IMR-90 (cell line): ENCODE results near the gene UBE3A. TPM values are rescaled to one million over a fixed set of nuclear protein-coding genes. Genes with fewer than 3 reads are reported as not detected.

Experiments
- ATAC-seq: fragments of 200-7000 bp; cut with Tn5 transposase; 2 replicates; pipeline ENCODE4 v1.9.1; 2020; ENCODE audit warnings: low read depth, mild to moderate bottlenecking, moderate library complexity
- BruUV-seq: library from RNA; stranded (reverse); fragments of 400-500 nt; replicated peaks from 2 replicates; lab custom pipeline; 2021; lab: Mats Ljungman, UMichigan
- CTCF ChIA-PET: fragments of 300-600 bp; formaldehyde crosslinking; extraction: SDS; loops from one replicate; lab custom pipeline; 2021; ENCODE audit warnings: antibody characterized with exemption; lab: Yijun Ruan, JAX
- POLR2A ChIA-PET: fragments of 300-600 bp; sonication (Branson Sonifier 250); formaldehyde crosslinking; loops from one replicate; lab custom pipeline; 2022; ENCODE audit warnings: antibody characterized with exemption; ENCODE audit not compliant: unreplicated experiment; lab: Charles Lee
- DNase-seq: peaks from one replicate; pipeline ENCODE4 v3.0.0; 2013
- H2AFZ ChIP-seq: replicated peaks from 2 replicates; pipeline ENCODE3; 2013; ENCODE audit warnings: low read length, mild to moderate bottlenecking; ENCODE audit not compliant: poor library complexity
- H2AK5ac ChIP-seq: 2 replicates; pipeline ENCODE4 v1.6.1; 2013; ENCODE audit warnings: low read depth, low read length, inconsistent platforms
- H2AK9ac ChIP-seq: replicated peaks from 2 replicates; pipeline ENCODE3; 2013; ENCODE audit warnings: mild to moderate bottlenecking, low read depth, low read length, moderate library complexity; ENCODE audit not compliant: poor library complexity
- H2BK120ac ChIP-seq: 2 replicates; pipeline ENCODE4 v1.6.1; 2013; ENCODE audit warnings: low read depth, low read length, inconsistent platforms
- H2BK15ac ChIP-seq: 3 replicates; pipeline ENCODE4 v1.6.1; 2013; ENCODE audit warnings: low read depth, low read length, inconsistent platforms
- H2BK20ac ChIP-seq: 2 replicates; pipeline ENCODE4 v1.6.1; 2013; ENCODE audit warnings: low read depth, mild to moderate bottlenecking, inconsistent platforms, low read length, moderate library complexity
- H2BK5ac ChIP-seq: 2 replicates; pipeline ENCODE4 v1.6.1; 2013; ENCODE audit warnings: mild to moderate bottlenecking, low read depth, low read length, inconsistent platforms; ENCODE audit not compliant: poor library complexity, severe bottlenecking
- H3K14ac ChIP-seq: replicated peaks from 2 replicates; pipeline ENCODE4 v1.6.1; 2013; ENCODE audit warnings: low read depth, low read length, inconsistent platforms
- H3K18ac ChIP-seq: 2 replicates; pipeline ENCODE4 v1.6.1; 2013; ENCODE audit warnings: low read depth, low read length, control low read depth
- H3K23ac ChIP-seq: 2 replicates; pipeline ENCODE4 v1.6.1; 2013; ENCODE audit warnings: low read depth, low read length, inconsistent platforms
- H3K27ac ChIP-seq: 2 replicates; pipeline ENCODE4 v1.5.1; 2013; ENCODE audit warnings: mild to moderate bottlenecking, control low read depth, low read length; ENCODE audit not compliant: insufficient read depth
- H3K27me3 ChIP-seq: 2 replicates; pipeline ENCODE4 v1.6.1; 2013; ENCODE audit warnings: low read length; ENCODE audit not compliant: control insufficient read depth, insufficient read depth
- H3K36me3 ChIP-seq: 2 replicates; pipeline ENCODE4 v1.6.1; 2013; ENCODE audit warnings: low read length, mixed read lengths; ENCODE audit not compliant: control insufficient read depth, insufficient read depth
- H3K4ac ChIP-seq: 2 replicates; pipeline ENCODE4 v1.6.1; 2013; ENCODE audit warnings: low read depth, low read length, inconsistent platforms
- H3K4me1 ChIP-seq: 2 replicates; pipeline ENCODE4 v1.6.1; 2013; ENCODE audit warnings: low read length, mixed read lengths; ENCODE audit not compliant: control insufficient read depth, insufficient read depth
- H3K4me2 ChIP-seq: 2 replicates; pipeline ENCODE4 v1.6.1; 2013; ENCODE audit warnings: low read depth, mild to moderate bottlenecking, control low read depth, low read length, moderate library complexity
- H3K4me3 ChIP-seq: 2 replicates; pipeline ENCODE4 v1.5.1; 2013; ENCODE audit warnings: low read depth, mild to moderate bottlenecking, control low read depth, low read length, moderate library complexity; ENCODE audit not compliant: insufficient read depth
- H3K56ac ChIP-seq: 2 replicates; pipeline ENCODE4 v1.6.1; 2013; ENCODE audit warnings: low read length, inconsistent platforms; ENCODE audit not compliant: insufficient read depth; ENCODE audit errors: extremely low read depth
- H3K79me1 ChIP-seq, 2 experiments: 2 replicates each; pipeline ENCODE4 v1.6.1; 2013; ENCODE audit warnings: low read length in 2 of 2, inconsistent platforms in 1 of 2, low read depth in 1 of 2
- H3K9ac ChIP-seq: 2 replicates; pipeline ENCODE4 v1.6.1; 2013; ENCODE audit warnings: low read depth, low read length, control low read depth
- H3K9me1 ChIP-seq: 2 replicates; pipeline ENCODE4 v1.6.1; 2013; ENCODE audit warnings: low read length, inconsistent platforms; ENCODE audit not compliant: insufficient read depth
- H3K9me3 ChIP-seq: 2 replicates; pipeline ENCODE4 v1.6.1; 2013; ENCODE audit warnings: low read length; ENCODE audit not compliant: control insufficient read depth, insufficient read depth
- H4K20me1 ChIP-seq: 2 replicates; pipeline ENCODE4 v1.6.1; 2013; ENCODE audit warnings: low read length, inconsistent platforms; ENCODE audit not compliant: insufficient read depth
- H4K5ac ChIP-seq: 2 replicates; pipeline ENCODE4 v1.6.1; 2013; ENCODE audit warnings: mild to moderate bottlenecking, low read depth, low read length, control low read depth
- H4K8ac ChIP-seq, 2 experiments: 2 replicates each; pipeline ENCODE4 v1.6.1; 2013; ENCODE audit warnings: low read depth in 2 of 2, low read length in 2 of 2, control low read depth in 1 of 2, inconsistent platforms in 1 of 2
- H4K91ac ChIP-seq: 2 replicates; pipeline ENCODE4 v1.6.1; 2013; ENCODE audit warnings: low read depth, low read length, inconsistent platforms; ENCODE audit not compliant: insufficient read depth
- BHLHE40 ChIP-seq: fragments of 150-350 bp; IDR thresholded peaks from 2 replicates; pipeline ENCODE4 v1.6.1; 2016; ENCODE audit warnings: mild to moderate bottlenecking, low read depth, low read length
- CEBPB ChIP-seq: IDR thresholded peaks from 2 replicates; pipeline ENCODE4 v1.6.1; 2012; ENCODE audit warnings: low read depth, low read length, improper control_type of control experiment
- CHD1 ChIP-seq: IDR thresholded peaks from 2 replicates; pipeline ENCODE4 v1.6.1; 2012; ENCODE audit warnings: low read depth, low read length, improper control_type of control experiment
- CTCF ChIP-seq: conservative IDR thresholded peaks from 2 replicates; pipeline ENCODE4 v1.5.1; 2012; ENCODE audit warnings: mild to moderate bottlenecking, low read depth, low read length, improper control_type of control experiment
- ELK1 ChIP-seq: fragments of 150-350 bp; IDR thresholded peaks from 2 replicates; pipeline ENCODE4 v1.6.1; 2016; ENCODE audit warnings: low read depth, mild to moderate bottlenecking, low read length, moderate library complexity, borderline replicate concordance
- FOS ChIP-seq: fragments of 150-350 bp; IDR thresholded peaks from 2 replicates; pipeline ENCODE4 v1.6.1; 2016; ENCODE audit warnings: low read depth, low read length
- MAFK ChIP-seq: IDR thresholded peaks from 2 replicates; pipeline ENCODE4 v1.6.1; 2012; ENCODE audit warnings: low read depth, low read length, improper control_type of control experiment
- MAZ ChIP-seq: IDR thresholded peaks from 2 replicates; pipeline ENCODE4 v1.6.1; 2012; ENCODE audit warnings: low read depth, mild to moderate bottlenecking, low read length, improper control_type of control experiment, moderate library complexity, borderline replicate concordance
- MXI1 ChIP-seq: IDR thresholded peaks from 2 replicates; pipeline ENCODE4 v1.6.1; 2012; ENCODE audit warnings: low read depth, mild to moderate bottlenecking, low read length, moderate library complexity, borderline replicate concordance
- NFE2L2 ChIP-seq: fragments of 150-350 bp; IDR thresholded peaks from 2 replicates; pipeline ENCODE4 v1.6.1; 2016; ENCODE audit warnings: low read depth, mild to moderate bottlenecking, low read length
- POLR2A ChIP-seq: IDR thresholded peaks from 2 replicates; pipeline ENCODE4 v1.6.1; 2012; ENCODE audit warnings: mild to moderate bottlenecking, low read depth, low read length
- RAD21 ChIP-seq: IDR thresholded peaks from 2 replicates; pipeline ENCODE4 v1.6.1; 2012; ENCODE audit warnings: low read length, improper control_type of control experiment
- RCOR1 ChIP-seq: IDR thresholded peaks from 2 replicates; pipeline ENCODE4 v1.6.1; 2012; ENCODE audit warnings: mild to moderate bottlenecking, low read length, improper control_type of control experiment; ENCODE audit not compliant: insufficient replicate concordance
- RFX5 ChIP-seq: IDR thresholded peaks from 2 replicates; pipeline ENCODE4 v1.8.0; 2012; ENCODE audit warnings: low read depth, mild to moderate bottlenecking, low read length, moderate library complexity
- SMC3 ChIP-seq: fragments of 150-350 bp; IDR thresholded peaks from 2 replicates; pipeline ENCODE4 v1.6.1; 2016; ENCODE audit warnings: low read depth, mild to moderate bottlenecking, antibody characterized with exemption, low read length, moderate library complexity
- USF2 ChIP-seq: fragments of 150-350 bp; IDR thresholded peaks from 2 replicates; pipeline ENCODE4 v1.6.1; 2017; ENCODE audit warnings: mild to moderate bottlenecking, antibody characterized with exemption, low read length, low read depth
- WGBS, 2 experiments: methylation state at CpG; one replicate each; pipeline versions ENCODE4 v1.1.5 to v1.1.7; 2013; ENCODE audit warnings: missing lambda C conversion rate in 2 of 2; ENCODE audit not compliant: insufficient read length in 1 of 2; ENCODE audit errors: extremely low coverage in 2 of 2; 5-methylcytosine and 5-hydroxymethylcytosine counted together
- dilution Hi-C: fragments of 300-500 bp; cut with HindIII; formaldehyde crosslinking; loops from one replicate; pipeline ENCODE4 v1.14.3; 2018; ENCODE audit warnings: low sequenced_read_pairs; ENCODE audit not compliant: unreplicated experiment
- in situ Hi-C: fragments of 300-500 bp; cut with MboI; formaldehyde crosslinking; loops from 3 replicates; pipeline ENCODE4 v1.14.3; 2019; ENCODE audit warnings: low sequenced_read_pairs, inconsistent platforms, mixed read lengths
- intact Hi-C: fragments of 100-400 bp; cut with micrococcal nuclease; formaldehyde crosslinking; loops from 2 replicates; pipeline ENCODE4 v1.10.0; 2022
- polyA plus RNA-seq, 3 experiments: library from polyadenylated mRNA; depleted of rRNA; stranded (reverse); fragments of >200 nt; gene quantifications; 2 replicates each; pipeline ENCODE4 v1.2.3, GENCODE V29; 2012; ENCODE audit warnings: low replicate concordance in 1 of 3
- total RNA-seq: library from RNA; depleted of rRNA; stranded (reverse); fragments of >200 nt; gene quantifications from 2 replicates; pipeline ENCODE4 v1.2.3, GENCODE V29; 2012

Gene UBE3A
- total and polyA plus RNA-seq, 2 of the 4 experiments (the other 2 are of a cell fraction) = 19.3 to 53.2 TPM

- CTCF ChIA-PET = interaction anchor here (0.7 kb wide), 1 partner anchor 12 kb away, joined by 8 read pairs; no protein-coding TSS in a partner anchor
- H2BK15ac ChIP-seq = no peak overlapping the region
- no peak overlapping the region for H3K18ac ChIP-seq
- H3K4me3 ChIP-seq = no peak overlapping the region
- no peak overlapping the region for H3K4me2 ChIP-seq
- no peak overlapping the region for H4K8ac ChIP-seq
- no peak overlapping the region for H3K4ac ChIP-seq
- in situ Hi-C loops (no loop called here), dilution Hi-C loops (no loop called here), intact Hi-C loops (loop anchor here (5.0 kb wide), 1 partner anchor 95 kb away; the partner anchor contains the start of gene UBE3A)
- no peak overlapping the region for H3K9ac ChIP-seq
- H4K5ac ChIP-seq = no peak overlapping the region
- H3K56ac ChIP-seq = no peak overlapping the region
- TF ChIP-seq MAZ (no peak), BHLHE40 (no peak), ELK1 (no peak), USF2 (no peak), RCOR1 (no peak), POLR2A (no peak), FOS (no peak), CTCF (no peak), SMC3 (no peak), NFE2L2 (no peak), RAD21 (no peak), MXI1 (no peak), CEBPB (no peak), MAFK (no peak), RFX5 (no peak), CHD1 (no peak)
- H3K27ac ChIP-seq = no peak overlapping the region
- H3K79me1 ChIP-seq = peaks cover 14% of the 10 kb centered on the region in 2 experiments; a peak in 3 of 4 replicates
- no peaks in the 10 kb centered on the region for H3K27me3 ChIP-seq
- H3K36me3 ChIP-seq = peaks cover 13% of the 10 kb centered on the region
- H2AK9ac ChIP-seq = no peak overlapping the region
- no peak overlapping the region for H2BK120ac ChIP-seq
- H2AFZ ChIP-seq = no peak overlapping the region
- H4K20me1 ChIP-seq = no peaks in the 10 kb centered on the region
- POLR2A ChIA-PET = no interaction called here
- H2AK5ac ChIP-seq = no peak overlapping the region
- H3K4me1 ChIP-seq = no peaks in the 10 kb centered on the region
- H3K23ac ChIP-seq = no peak overlapping the region
- no TSS peak for BruUV-seq
- H3K9me3 ChIP-seq = no peaks in the 10 kb centered on the region
- peaks cover 3% of the 10 kb centered on the region; the same call in 1 of the 2 replicates for H3K9me1 ChIP-seq
- no peak overlapping the region for H3K14ac ChIP-seq
- no peak overlapping the region for H2BK5ac ChIP-seq
- no peak for ATAC-seq
- no peak overlapping the region for H2BK20ac ChIP-seq
- DNase-seq = no peak
- no CpG with 5 or more reads among the region's 3 CpGs for WGBS, 2 experiments
- no peak overlapping the region for H4K91ac ChIP-seq
These were observed 96.2 kb downstream of the UBE3A start for GRCh38 chr15:25342629-25343028.
